HG02571 (cell line): ENCODE data around the gene TAMALIN.

Source experiments
- ATAC-seq: cut with Tn5 transposase; IDR thresholded peaks from one replicate; pipeline ENCODE4 v1.9.1; 2021; ENCODE audit warnings: mild to moderate bottlenecking, moderate library complexity; ENCODE audit not compliant: unreplicated experiment

The TAMALIN gene

DNA sequence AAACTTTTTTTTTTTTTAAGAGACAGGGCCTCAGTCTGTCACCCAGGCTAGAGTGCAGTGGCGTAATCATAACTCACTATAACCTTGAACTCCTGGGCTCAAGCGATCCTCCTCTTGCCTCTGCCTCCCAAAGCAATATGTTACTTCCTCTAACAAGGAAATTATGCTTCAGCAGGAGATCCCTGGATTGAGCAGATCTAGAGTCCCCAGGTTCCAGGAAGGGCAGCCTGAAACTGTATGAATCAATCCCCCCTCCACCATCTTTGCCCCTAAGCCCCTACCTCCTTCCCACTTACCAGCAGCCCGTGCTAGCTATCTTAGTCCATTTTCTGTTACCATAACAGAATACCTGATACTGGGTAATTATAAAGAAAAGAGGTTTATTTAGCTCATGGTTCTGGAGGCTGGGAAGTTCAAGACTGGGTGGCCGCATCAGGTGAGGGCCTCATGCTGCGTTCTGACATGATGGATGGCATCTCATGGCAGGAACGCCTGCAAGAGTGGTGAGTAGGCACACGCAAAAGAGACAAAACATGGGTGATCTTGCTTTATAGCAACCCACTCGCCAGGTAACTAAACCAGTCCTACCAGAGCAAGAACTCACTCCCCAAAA is 5.0 kb downstream of the TAMALIN start:
- ATAC-seq: no peak

DNA sequence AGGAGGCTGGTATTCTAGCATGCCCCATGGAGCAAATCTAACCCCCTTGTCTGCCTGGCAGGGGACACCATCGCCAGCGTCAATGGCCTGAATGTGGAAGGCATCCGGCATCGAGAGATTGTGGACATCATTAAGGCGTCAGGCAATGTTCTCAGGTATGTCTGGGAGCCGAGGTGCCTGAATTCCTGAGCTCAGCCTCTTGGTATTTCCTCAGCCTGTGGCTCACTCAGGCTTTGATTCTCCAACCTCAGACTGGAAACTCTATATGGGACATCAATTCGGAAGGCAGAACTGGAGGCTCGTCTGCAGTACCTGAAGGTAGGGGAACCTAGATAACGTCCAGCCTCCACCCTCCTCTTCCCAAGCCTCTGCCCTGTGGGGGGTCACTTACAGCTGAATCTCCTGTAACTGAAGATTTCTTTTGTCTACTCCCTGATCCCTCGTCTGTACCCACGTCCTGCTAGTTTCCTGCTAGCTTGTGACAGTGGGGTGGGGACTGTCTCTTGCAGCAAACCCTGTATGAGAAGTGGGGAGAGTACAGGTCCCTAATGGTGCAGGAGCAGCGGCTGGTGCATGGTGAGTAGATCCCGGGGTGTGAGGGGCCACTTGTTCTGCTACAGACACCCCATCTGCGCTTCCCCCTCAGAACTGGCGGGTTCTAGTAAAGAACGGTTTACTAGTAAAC is 7.0 kb downstream of the TAMALIN start:
- no peak for ATAC-seq

DNA sequence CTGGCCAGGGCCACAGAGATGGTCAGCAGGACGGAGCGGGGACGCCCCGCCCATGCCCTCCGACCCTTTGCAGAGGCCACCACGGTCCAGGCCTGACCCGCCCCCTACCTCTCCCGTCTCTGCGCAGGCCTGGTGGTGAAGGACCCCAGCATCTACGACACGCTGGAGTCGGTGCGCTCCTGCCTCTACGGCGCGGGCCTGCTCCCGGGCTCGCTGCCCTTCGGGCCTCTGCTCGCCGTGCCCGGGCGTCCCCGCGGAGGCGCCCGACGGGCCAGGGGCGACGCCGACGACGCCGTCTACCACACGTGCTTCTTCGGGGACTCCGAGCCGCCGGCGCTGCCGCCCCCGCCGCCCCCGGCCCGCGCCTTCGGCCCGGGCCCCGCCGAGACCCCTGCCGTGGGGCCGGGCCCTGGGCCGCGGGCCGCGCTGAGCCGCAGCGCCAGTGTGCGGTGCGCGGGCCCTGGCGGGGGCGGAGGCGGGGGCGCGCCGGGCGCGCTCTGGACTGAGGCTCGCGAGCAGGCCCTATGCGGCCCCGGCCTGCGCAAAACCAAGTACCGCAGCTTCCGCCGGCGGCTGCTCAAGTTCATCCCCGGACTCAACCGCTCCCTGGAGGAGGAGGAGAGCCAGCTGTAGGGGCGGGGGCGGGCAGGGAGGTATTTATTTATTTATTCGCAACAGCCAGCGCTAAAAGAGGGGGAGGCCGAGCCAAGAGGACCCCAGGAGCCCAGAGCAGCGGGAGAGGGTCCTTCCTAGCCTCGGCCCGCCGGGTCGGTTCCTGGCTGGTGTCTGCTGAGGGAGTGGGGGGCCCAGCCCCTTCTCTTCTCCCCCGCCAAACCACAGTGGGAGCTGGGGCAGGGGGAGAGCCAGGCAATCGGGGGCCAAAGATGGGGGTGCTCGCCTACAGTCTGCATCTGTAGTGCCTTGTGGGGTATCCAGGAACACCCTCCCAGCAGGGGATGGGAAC is 8.1 kb downstream of the TAMALIN start:
- no peak for ATAC-seq

DNA sequence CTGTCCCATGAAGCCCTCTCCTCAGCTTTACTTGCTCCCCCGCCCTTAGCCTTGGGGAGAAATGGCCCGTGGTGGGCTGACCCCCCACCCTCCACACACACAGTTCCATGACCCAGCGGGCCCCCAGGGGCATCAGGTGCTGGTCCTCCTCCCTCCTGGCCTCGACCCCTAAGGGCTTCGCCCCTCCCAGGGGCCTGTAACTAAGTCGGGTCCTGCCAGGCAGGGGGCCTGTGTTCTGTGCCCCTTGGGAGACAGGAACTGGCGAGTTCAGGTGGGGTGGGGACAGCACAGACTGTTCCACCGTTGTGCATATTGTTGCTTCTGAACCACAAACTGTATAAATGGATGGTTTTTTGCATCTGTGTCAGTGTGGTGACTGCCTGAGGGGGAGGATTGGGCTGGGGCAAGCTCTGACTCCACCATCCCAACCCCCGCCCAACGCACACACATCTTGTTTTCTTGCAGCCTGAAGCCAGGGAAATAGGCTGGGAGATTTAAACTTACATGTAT is 8.8 kb downstream of the TAMALIN start:
- no peak for ATAC-seq

DNA sequence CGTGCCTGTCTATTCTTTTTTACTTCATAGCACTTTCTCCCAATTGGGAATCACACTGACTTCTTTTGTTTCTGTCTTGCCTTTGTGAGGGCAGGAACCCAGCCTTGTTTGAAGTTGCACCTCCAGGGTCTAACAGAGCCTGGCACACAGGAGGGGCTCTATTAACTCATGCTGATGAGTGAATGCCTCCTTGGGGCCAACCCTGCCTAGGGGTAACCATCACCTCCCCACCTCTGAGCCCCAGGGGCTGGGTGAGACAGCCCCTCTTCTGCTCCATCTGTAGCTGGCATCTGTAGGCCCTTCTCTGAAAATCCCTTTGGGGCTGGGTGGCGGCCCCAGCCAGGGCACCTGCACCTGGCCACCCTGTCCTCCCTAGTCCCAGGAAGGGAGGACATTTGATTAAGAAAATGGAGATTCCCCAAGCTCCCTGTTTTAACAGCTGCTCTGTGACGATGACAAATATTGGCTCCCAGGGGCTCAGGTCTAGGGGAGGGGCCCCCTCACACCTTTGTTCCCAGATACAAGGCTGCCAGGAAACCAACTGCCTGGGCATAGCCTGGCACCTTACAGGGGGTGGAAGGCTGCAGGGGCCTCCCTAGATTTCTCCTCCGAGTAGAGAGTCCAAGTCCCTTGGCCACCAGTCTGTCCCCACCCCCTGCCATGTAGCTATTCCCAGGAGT is 11.8 kb downstream of the TAMALIN start:
- ATAC-seq: no peak

DNA sequence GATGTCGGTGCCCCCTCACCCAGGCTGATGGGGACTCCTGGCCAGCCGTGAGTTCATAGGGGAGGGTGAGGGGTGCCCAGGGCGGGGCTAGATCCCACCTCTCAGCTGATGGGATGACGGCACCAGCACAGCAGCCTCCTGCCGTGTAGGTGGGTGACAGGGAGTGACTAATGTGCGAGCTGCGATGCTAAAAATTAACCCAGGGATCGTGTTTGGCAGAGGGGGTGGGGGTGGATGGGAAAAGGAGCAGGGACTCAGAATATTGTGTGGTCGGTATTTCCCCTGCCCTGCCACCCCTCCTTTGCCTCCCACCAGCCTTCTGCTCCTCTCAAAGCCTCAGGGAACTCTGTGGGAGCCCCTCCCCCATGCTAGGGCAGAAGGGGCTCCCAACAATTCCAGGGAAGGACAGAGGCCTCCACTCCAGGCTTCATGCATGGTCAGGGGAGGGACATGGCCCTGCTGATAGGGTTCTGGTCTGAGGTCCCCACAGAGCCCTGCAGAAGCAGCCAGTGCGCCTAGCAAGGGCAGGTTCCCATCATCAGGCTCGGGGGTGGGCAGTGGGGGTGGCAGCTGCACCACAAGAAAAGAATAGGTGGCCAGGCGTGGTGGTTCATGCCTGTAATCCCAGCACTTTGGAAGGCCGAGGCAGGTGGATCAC is 12.5 kb downstream of the TAMALIN start:
- ATAC-seq: no peak

DNA sequence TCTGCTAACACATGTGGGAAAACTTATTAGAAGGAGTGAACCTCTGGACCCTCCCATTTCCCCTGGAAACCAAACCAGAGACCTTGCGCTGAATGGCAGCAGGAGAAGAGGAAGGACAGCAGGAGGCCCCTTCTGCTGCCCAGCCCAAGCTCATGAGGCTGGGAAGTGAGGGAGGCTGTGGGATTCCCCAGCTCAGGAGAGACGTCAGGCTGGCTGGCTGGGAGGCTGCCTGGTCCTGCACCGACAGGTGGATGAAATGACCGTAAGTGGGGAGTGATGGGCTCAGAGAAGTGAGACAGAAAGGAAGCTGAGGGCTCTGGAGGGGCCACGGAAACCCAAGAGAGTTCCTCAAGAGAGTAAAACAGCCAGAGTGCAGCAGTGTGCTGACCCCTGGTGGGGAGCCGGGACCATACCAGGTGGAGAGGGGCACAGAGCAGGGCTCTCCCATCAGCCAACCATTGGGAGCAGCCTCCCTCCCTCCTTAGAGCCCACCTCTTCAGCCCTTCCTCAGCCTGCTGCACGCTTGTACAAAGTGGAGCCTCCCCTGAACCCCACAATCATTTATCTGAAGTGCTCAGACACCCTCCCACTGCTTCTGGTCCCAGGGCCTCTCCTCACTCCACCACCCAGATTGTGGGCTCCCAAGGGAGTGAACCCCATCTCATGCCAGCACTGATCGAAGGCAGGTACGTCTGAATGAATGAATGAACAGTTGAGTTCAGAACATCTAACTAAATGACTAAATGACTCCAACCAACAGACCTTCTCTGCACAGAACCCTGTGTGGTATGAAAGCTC is 14.0 kb downstream of the TAMALIN start:
- ATAC-seq: no peak

DNA sequence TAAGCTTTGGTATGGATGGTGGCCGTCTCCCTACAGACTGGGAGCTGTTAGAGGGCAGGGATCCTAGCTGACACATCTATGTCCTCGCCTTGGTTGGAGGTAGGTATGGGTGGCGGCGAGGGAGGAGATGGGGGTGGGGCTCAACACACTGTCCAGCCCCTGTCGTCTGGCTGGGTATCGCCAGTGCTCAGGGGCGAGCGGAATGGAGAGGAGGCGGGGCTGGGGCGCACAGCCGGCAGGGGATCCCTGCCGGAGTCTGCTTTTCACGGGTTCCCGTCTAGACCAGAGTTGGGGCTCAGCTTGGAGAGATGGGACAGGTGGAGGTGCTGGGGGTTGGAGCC is 16.1 kb downstream of the TAMALIN start:
- ATAC-seq: no peak

DNA sequence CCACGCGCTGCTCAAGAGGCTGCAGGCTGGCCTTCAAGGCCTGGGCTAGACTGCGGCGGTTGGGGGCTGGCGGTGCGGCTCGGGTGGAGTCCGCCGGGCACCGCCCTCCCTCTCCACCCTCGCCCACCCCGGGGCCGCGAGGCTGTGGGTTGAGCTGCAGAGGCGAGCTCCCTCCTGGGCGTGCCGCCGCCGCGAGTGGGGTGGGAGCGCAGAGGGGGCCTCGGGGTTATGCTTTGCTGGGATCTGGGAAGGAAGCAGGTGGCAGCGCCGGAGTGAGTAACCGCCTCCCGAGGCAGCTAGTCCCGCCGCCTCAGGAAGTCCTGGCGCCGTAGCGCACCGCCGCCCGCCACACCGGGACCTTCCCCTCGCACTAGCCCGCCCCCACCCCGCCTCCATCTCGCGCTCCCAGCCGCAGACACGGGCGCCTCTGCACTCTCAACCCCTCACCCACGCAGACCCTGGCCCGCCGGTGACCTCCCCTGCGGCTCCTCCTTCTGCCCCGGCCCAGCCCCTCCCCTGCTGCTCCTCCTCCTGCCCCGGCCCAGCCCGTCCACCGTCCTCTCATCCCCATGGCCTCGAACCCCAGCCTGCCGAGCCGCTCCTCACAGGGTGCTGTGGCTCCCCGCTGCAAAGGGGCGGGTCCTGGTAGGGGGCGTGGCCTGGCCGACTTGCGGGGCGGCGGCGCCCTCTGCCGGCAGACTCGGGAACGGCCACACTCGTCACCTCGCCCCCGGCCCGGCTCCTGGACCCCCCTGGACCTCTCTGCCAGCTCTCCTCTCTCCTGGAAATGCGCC is 16.6 kb downstream of the TAMALIN start:
- no peak for ATAC-seq

DNA sequence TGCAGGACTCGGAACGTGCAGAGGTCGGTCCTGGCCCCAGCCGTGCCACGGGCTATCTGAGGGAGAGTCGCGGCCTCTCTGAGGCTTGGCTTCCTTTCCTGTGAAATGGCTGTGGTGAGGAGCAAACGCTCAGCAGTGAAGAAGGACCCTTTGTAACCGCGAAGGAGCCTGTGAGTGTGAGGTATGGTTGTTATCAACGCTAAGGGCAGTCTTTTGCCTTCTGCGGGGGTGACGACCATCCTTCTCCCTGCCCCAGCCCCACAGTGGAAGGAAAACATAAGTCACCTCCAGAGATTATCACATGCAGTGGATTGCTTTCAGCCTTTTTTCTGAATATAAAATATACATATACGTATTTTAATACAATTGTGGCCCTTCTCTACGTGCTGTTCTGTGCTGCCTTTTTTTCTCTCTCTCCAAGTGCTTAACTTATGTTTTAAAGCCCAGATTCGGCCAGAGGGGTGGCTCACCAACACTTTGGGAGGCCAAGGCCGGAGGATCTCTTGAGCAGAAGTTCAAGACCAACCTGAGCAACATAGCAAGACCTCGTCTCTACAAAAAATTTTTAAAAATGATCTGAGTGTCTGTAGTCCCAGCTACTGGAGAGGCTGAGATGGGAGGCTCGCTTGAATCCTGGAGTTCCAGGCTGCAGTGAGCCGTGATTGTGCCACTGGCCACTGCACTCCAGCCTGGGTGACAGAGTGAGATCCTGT is 17.4 kb downstream of the TAMALIN start:
- no peak for ATAC-seq

DNA sequence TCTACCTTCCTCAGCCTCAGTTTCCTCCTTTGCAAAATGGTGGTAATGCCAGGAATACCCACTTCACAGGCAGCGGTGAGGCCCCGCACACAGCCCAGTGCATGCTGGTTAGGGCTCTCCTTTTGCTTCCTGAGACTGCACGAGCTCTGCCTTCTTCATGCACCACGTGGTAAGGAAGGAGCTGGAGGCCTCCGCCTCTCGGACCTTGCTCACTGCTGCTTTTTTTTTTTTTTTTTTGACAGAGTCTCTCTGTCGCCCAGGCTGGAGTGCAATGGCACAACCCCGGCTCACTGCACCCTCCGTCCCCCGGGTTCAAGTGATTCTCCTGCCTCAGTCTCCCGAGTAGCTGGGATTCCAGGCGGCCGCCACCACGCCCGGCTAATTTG is 18.1 kb downstream of the TAMALIN start:
- ATAC-seq: no peak

DNA sequence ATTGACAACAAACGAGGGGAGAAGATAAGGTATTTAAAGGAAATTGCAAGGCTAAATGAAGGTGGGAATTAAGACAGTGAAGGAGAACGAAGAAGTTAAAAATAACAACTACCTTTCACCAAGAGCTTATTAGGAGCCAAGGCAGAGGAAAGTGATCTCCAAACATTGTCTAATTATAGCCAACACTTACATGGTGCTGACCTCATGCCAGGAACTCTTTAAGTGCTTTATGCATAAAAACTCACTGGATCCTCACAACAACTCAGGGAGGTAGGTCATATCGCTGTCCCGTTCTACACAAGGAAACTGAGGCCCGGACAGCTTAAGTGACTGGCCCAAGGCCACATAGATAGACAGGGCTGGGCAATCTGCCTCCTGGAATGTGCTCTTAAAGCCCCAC is 19.5 kb downstream of the TAMALIN start:
- ATAC-seq: no peak

DNA sequence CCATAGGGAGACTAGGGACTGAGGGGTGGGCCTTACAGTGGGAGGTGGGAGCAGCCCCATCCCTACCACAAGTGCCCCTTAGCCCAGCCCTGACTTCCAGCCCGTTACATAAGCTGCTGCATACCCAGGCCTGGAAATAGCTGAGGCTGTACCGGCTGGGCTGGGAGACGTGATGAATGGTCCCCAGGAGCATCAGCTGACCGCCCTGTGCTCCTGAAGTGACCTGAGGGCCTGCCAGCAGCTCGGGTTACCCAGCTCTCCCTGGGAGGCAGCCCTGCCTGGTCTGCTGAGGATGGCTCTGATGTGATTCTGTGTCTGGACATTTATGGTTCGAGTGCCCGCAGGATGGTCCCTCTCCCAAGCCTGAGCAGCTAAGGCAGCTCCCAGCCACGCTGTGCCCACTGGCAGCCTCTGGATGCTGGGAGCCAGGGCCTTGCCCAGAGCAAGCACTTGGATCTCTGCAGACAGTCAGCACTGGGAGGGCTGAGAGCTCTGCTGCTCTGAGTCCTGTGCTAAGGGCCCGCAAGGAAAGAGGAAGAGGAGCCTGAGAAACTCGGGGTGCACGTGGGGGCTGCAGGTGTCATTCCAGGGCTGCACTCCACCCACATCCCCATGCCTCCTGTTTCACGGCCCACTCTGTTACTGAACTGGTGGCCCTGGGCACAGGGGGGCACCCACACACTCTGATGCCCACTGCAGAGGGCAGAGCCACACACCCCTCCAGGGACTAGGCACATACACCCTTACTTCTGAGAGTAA is 20.5 kb downstream of the TAMALIN start:
- ATAC-seq: no peak

DNA sequence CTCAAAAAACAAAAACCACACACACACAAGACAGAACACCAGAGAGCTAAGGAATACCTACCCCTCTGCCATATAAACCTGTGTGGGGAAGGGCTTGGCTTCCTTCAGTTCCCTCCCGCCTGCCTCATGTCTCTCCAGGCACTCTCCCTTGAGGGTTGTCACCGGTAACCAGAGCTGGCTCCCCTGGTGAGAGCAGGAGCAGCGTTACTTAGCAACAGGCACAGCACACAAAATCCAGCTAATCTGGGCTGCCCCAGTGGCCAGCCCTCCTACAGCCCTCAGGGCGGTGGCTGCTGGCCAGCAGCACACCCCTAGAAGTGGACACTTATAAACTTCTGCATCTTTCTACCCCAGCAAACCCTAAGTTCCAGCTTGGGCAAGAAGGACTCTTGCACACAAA is 22.9 kb downstream of the TAMALIN start:
- no peak for ATAC-seq

DNA sequence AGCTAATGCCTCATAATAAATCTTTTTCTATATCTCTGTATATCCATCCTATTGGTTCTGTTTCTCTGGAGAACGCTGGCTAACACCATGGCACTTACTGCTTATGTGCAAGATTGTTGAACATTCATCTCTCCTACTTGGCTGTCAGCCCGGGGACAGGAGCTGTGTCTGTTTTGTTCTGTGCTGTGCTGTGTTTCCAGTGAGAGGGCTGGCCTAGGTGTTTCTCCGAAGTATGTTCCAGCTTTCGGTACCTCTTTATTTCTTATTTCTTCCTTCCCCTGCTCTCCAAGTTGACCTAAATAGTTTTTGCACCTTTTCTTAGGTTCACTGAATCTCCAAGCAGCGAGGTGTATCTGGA is 25.7 kb downstream of the TAMALIN start:
- no peak for ATAC-seq

DNA sequence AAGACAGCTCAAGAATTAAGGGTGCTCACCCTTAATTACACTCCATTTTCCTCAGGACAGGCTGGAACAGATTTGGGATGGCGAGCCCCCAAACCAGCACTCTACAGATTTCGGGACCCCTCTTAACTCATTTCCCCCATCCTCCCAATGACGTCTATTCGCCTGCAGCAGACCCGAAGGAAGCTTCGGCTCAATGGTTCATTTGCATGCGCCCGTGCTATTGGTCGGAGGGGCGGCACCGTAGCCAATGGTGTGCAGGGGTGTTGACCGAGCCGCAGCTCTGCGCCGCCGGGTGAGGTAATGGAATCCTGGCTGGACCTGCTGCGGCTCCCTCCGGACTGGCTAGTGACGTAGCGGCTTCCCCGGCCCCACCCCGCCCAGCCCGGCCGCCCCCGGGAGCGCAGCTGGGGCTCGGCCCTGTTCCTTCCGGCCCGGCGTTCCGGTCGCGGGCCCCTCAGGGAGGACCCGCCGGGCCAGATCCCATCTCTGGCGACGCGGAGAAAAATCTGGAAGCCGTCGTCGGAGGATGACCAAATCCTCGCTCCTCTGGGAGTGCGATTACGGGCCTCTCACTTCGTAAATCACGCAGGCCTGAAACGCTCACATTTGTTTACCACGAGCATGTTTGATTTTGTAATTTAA is 26.2 kb downstream of the TAMALIN start:
- peak; percentile 91 for ATAC-seq

DNA sequence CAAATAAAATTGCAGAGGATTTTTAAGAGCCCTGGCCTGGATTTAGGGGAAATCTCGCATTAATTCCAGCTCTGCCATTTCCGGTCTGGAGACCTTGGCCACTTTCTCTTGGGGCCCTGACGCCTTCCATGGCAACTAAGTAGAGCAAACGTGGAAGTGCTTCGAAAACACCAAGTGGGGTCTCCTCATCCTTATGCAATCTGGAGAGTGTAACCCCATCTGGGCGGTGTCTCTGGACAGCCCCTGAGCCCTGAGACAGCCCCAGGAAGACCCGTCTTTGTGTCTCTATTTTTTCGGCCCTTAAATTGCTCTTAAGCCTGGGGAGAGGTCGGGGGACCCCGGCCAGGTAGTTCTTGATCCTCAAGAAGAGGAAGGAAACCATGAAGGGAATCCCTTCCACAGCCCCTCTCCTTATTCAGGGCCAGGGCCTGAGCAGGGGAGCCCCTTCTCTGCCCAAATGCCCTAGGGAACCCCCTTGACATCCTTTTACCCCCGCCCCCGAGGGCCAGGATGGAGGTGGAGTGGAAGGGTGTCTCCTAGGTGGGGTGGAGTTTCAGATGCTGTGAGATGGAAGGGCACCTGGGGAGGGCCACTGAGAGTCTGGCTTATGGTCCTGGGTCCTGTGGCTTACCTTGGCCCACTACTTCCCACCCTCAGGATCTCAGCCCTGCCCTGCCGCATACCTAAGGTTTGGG is 26.8 kb downstream of the TAMALIN start:
- no peak for ATAC-seq
